GM23338 (cell line): ENCODE data around the gene OBSCN. TPM values are rescaled to one million over a fixed set of nuclear protein-coding genes. Genes with fewer than 3 reads are reported as not detected.

ENCODE experiments used
- ATAC-seq: fragments of 200-7000 bp; cut with Tn5 transposase; 3 replicates; pipeline ENCODE4 v1.9.1; 2020
- DNase-seq: peaks from one replicate; pipeline ENCODE4 v3.0.0-alpha.2; 2015; ENCODE audit warnings: low spot score
- H2AFZ ChIP-seq: fragments of 200-600 bp; sonication (generic); 2 replicates; pipeline ENCODE4 v1.8.0; 2016; ENCODE audit warnings: antibody characterized with exemption, mild to moderate bottlenecking, moderate library complexity
- H3F3A ChIP-seq: fragments of 200-600 bp; sonication (generic); replicated peaks from 2 replicates; pipeline ENCODE4 v1.8.0; 2017; ENCODE audit warnings: antibody characterized with exemption, mixed run types, low read depth
- H3K27ac ChIP-seq: fragments of 200-600 bp; sonication (generic); 2 replicates; pipeline ENCODE4 v1.6.1; 2016; ENCODE audit warnings: low read depth
- H3K27me3 ChIP-seq: fragments of 200-600 bp; sonication (generic); 2 replicates; pipeline ENCODE4 v1.8.0; 2016; ENCODE audit warnings: mild to moderate bottlenecking, mixed run types, moderate library complexity; ENCODE audit not compliant: insufficient read depth
- H3K36me3 ChIP-seq: fragments of 200-600 bp; sonication (generic); 2 replicates; pipeline ENCODE4 v1.8.0; 2016; ENCODE audit warnings: mild to moderate bottlenecking; ENCODE audit not compliant: insufficient read depth
- H3K4me1 ChIP-seq: fragments of 200-600 bp; sonication (generic); 2 replicates; pipeline ENCODE4 v1.8.0; 2016; ENCODE audit warnings: mild to moderate bottlenecking, moderate library complexity; ENCODE audit not compliant: insufficient read depth
- H3K4me2 ChIP-seq: fragments of 200-600 bp; sonication (generic); 2 replicates; pipeline ENCODE4 v1.7.1; 2017; ENCODE audit warnings: mixed run types
- H3K4me3 ChIP-seq: fragments of 200-600 bp; sonication (generic); 2 replicates; pipeline ENCODE4 v1.6.1; 2016; ENCODE audit warnings: mixed run types
- H3K79me2 ChIP-seq: fragments of 200-600 bp; sonication (generic); replicated peaks from 2 replicates; pipeline ENCODE4 v1.8.0; 2017; ENCODE audit warnings: mild to moderate bottlenecking; ENCODE audit not compliant: insufficient read depth
- H3K9me2 ChIP-seq: fragments of 200-600 bp; sonication (generic); 2 replicates; pipeline ENCODE4 v1.8.0; 2017; ENCODE audit not compliant: insufficient read depth
- H4K20me1 ChIP-seq: fragments of 200-600 bp; sonication (generic); replicated peaks from 2 replicates; pipeline ENCODE4 v1.8.0; 2017; ENCODE audit warnings: mild to moderate bottlenecking; ENCODE audit not compliant: insufficient read depth
- H3K27ac Mint-ChIP-seq: 2 replicates; pipeline ENCODE4 v1.8.0; 2020; ENCODE audit warnings: inconsistent platforms, mild to moderate bottlenecking, moderate library complexity, mixed read lengths
- H3K27me3 Mint-ChIP-seq: 3 replicates; pipeline ENCODE4 v1.8.0; 2022; ENCODE audit warnings: low read depth, mild to moderate bottlenecking, moderate library complexity, mixed read lengths, inconsistent platforms; ENCODE audit not compliant: insufficient read depth, poor library complexity
- H3K36me3 Mint-ChIP-seq: 3 replicates; pipeline ENCODE4 v1.8.0; 2021; ENCODE audit warnings: low read depth, mild to moderate bottlenecking, inconsistent platforms, moderate library complexity, mixed read lengths
- H3K4me1 Mint-ChIP-seq: 3 replicates; pipeline ENCODE4 v1.8.0; 2020; ENCODE audit warnings: mild to moderate bottlenecking, inconsistent platforms, mixed read lengths
- H3K4me3 Mint-ChIP-seq: 3 replicates; pipeline ENCODE4 v1.8.0; 2021; ENCODE audit warnings: moderate library complexity, mild to moderate bottlenecking, inconsistent platforms, mixed read lengths
- H3K9me3 Mint-ChIP-seq: 3 replicates; pipeline ENCODE4 v1.8.0; 2020; ENCODE audit warnings: moderate library complexity, mild to moderate bottlenecking, inconsistent platforms, mixed read lengths
- CREB1 ChIP-seq: fragments of 250-450 bp; sonication (Bioruptor Pico); IDR thresholded peaks from 2 replicates; pipeline ENCODE4 v1.5.0; 2020; ENCODE audit warnings: low read depth, mild to moderate bottlenecking, moderate library complexity
- CTCF ChIP-seq, 2 experiments: fragments of 200-600 bp in 1 of 2; sonication (generic) in 1 of 2; conservative IDR thresholded peaks; 2 replicates each; pipeline versions ENCODE4 v1.5.1 to v1.6.1; 2016 to 2017; ENCODE audit warnings: antibody characterized with exemption in 2 of 2, low read depth in 2 of 2, mild to moderate bottlenecking in 2 of 2, moderate library complexity in 1 of 2
- ETS1 ChIP-seq: IDR thresholded peaks from 2 replicates; pipeline ENCODE4 v1.6.1; 2016; ENCODE audit warnings: antibody characterized with exemption
- EZH2 ChIP-seq: fragments of 200-600 bp; sonication (generic); IDR thresholded peaks from one replicate; pipeline ENCODE4 v1.8.0; 2017; ENCODE audit warnings: antibody characterized with exemption, mild to moderate bottlenecking, low read depth; ENCODE audit not compliant: unreplicated experiment
- JUNB ChIP-seq: IDR thresholded peaks from one replicate; pipeline ENCODE4 v1.6.1; 2016; ENCODE audit warnings: antibody characterized with exemption; ENCODE audit not compliant: unreplicated experiment
- NANOG ChIP-seq: IDR thresholded peaks from 2 replicates; pipeline ENCODE4 v1.6.1; 2016; ENCODE audit warnings: antibody characterized with exemption, borderline replicate concordance
- POLR2AphosphoS5 ChIP-seq: IDR thresholded peaks from 2 replicates; pipeline ENCODE4 v1.6.1; 2016; ENCODE audit warnings: antibody characterized with exemption, low read depth
- REST ChIP-seq: IDR thresholded peaks from one replicate; pipeline ENCODE4 v1.6.1; 2018; ENCODE audit warnings: antibody characterized with exemption; ENCODE audit not compliant: unreplicated experiment
- STAT1 ChIP-seq: IDR thresholded peaks from one replicate; pipeline ENCODE4 v1.6.1; 2016; ENCODE audit warnings: antibody characterized with exemption; ENCODE audit not compliant: unreplicated experiment
- ZNF114 ChIP-seq: fragments of 250-450 bp; sonication (Bioruptor Pico); IDR thresholded peaks from 2 replicates; pipeline ENCODE4 v1.5.0; 2020; ENCODE audit warnings: mild to moderate bottlenecking, moderate library complexity
- polyA plus RNA-seq: library from polyadenylated mRNA; unstranded; fragments of >200 nt; fragmentation: Nextera tagmentation; extraction: Ambion mirVana; gene quantifications from 2 replicates; pipeline ENCODE4 v1.2.1, GENCODE V29; 2016
- total RNA-seq: library from RNA; depleted of rRNA; stranded (reverse); fragments of >200 nt; shearing (Covaris generic); gene quantifications from 2 replicates; pipeline ENCODE4 v1.2.3, GENCODE V29; 2014

The OBSCN gene
- total and polyA plus RNA-seq, 2 experiments from 2014 or later = 8.4 to 38.5 TPM

GRCh38 chr1:228341450-228341813, 133.6 kb downstream of the OBSCN start (continued):
- no peak for TF ChIP-seq CTCF (conservative IDR thresholded peaks at IDR 0.05; ENCODE audit: low read depth in 2 of 2)

- DNase-seq (no peak), ATAC-seq (no peak)
- H3K27ac ChIP-seq = no peak overlapping the region
- Mint-ChIP-seq H3K27ac (no peak overlapping the region), H3K4me1 (no peaks in the 10 kb centered on the region), H3K36me3 (peaks cover 22% of the 10 kb centered on the region; the same call in 2 of the 3 replicates), H3K9me3 (peaks cover 5% of the 10 kb centered on the region), H3K4me3 (no peak overlapping the region), H3K27me3 (peaks cover 7% of the 10 kb centered on the region)
- H4K20me1 ChIP-seq = no peaks in the 10 kb centered on the region
- 0 out of 2 replicates have a peak, but pooled peaks cover 3% of the 10 kb centered on the region for H3F3A ChIP-seq
- H3K4me3 ChIP-seq = no peak overlapping the region
- H3K4me2 ChIP-seq = no peak overlapping the region
- H2AFZ ChIP-seq = no peak overlapping the region
- no peaks in the 10 kb centered on the region for H3K36me3 ChIP-seq
- H3K79me2 ChIP-seq = no peaks in the 10 kb centered on the region
- no peaks in the 10 kb centered on the region for H3K27me3 ChIP-seq
- H3K9me2 ChIP-seq = no peaks in the 10 kb centered on the region
- H3K4me1 ChIP-seq = no peaks in the 10 kb centered on the region
- TF ChIP-seq NANOG (no peak), REST (no peak), STAT1 (no peak), POLR2AphosphoS5 (no peak), CTCF (conservative IDR thresholded peaks at IDR 0.05; ENCODE audit: low read depth in 2 of 2) (no peak), JUNB (no peak), EZH2 (no peak), ZNF114 (CRISPR knock-in tag) (no peak), ETS1 (no peak), CREB1 (CRISPR knock-in tag) (no peak)
Measured at GRCh38 chr1:228341814-228342626, 134.2 kb downstream of the OBSCN start.
